IMR-90 (cell line): ENCODE results near the gene ARMC6. TPM values are rescaled to one million over a fixed set of nuclear protein-coding genes. Genes with fewer than 3 reads are reported as not detected.
A peak's percentile ranks its signal among the peaks of the same experiment; 100 is the strongest.

Experiments used
- ATAC-seq: fragments of 200-7000 bp; cut with Tn5 transposase; 2 replicates; pipeline ENCODE4 v1.9.1; 2020; ENCODE audit warnings: low read depth, mild to moderate bottlenecking, moderate library complexity
- BruUV-seq: library from RNA; stranded (reverse); fragments of 400-500 nt; replicated peaks from 2 replicates; lab custom pipeline; 2021; lab: Mats Ljungman, UMichigan
- CTCF ChIA-PET: fragments of 300-600 bp; formaldehyde crosslinking; extraction: SDS; loops from one replicate; lab custom pipeline; 2021; ENCODE audit warnings: antibody characterized with exemption; lab: Yijun Ruan, JAX
- POLR2A ChIA-PET: fragments of 300-600 bp; sonication (Branson Sonifier 250); formaldehyde crosslinking; loops from one replicate; lab custom pipeline; 2022; ENCODE audit warnings: antibody characterized with exemption; ENCODE audit not compliant: unreplicated experiment; lab: Charles Lee
- DNase-seq: peaks from one replicate; pipeline ENCODE4 v3.0.0; 2013
- H2AFZ ChIP-seq: replicated peaks from 2 replicates; pipeline ENCODE3; 2013; ENCODE audit warnings: low read length, mild to moderate bottlenecking; ENCODE audit not compliant: poor library complexity
- H2AK5ac ChIP-seq: 2 replicates; pipeline ENCODE4 v1.6.1; 2013; ENCODE audit warnings: low read depth, low read length, inconsistent platforms
- H2AK9ac ChIP-seq: replicated peaks from 2 replicates; pipeline ENCODE3; 2013; ENCODE audit warnings: mild to moderate bottlenecking, low read depth, low read length, moderate library complexity; ENCODE audit not compliant: poor library complexity
- H2BK120ac ChIP-seq: 2 replicates; pipeline ENCODE4 v1.6.1; 2013; ENCODE audit warnings: low read depth, low read length, inconsistent platforms
- H2BK15ac ChIP-seq: 3 replicates; pipeline ENCODE4 v1.6.1; 2013; ENCODE audit warnings: low read depth, low read length, inconsistent platforms
- H2BK20ac ChIP-seq: 2 replicates; pipeline ENCODE4 v1.6.1; 2013; ENCODE audit warnings: low read depth, mild to moderate bottlenecking, inconsistent platforms, low read length, moderate library complexity
- H2BK5ac ChIP-seq: 2 replicates; pipeline ENCODE4 v1.6.1; 2013; ENCODE audit warnings: mild to moderate bottlenecking, low read depth, low read length, inconsistent platforms; ENCODE audit not compliant: poor library complexity, severe bottlenecking
- H3K14ac ChIP-seq: replicated peaks from 2 replicates; pipeline ENCODE4 v1.6.1; 2013; ENCODE audit warnings: low read depth, low read length, inconsistent platforms
- H3K18ac ChIP-seq: 2 replicates; pipeline ENCODE4 v1.6.1; 2013; ENCODE audit warnings: low read depth, low read length, control low read depth
- H3K23ac ChIP-seq: 2 replicates; pipeline ENCODE4 v1.6.1; 2013; ENCODE audit warnings: low read depth, low read length, inconsistent platforms
- H3K27ac ChIP-seq: 2 replicates; pipeline ENCODE4 v1.5.1; 2013; ENCODE audit warnings: mild to moderate bottlenecking, control low read depth, low read length; ENCODE audit not compliant: insufficient read depth
- H3K27me3 ChIP-seq: 2 replicates; pipeline ENCODE4 v1.6.1; 2013; ENCODE audit warnings: low read length; ENCODE audit not compliant: control insufficient read depth, insufficient read depth
- H3K36me3 ChIP-seq: 2 replicates; pipeline ENCODE4 v1.6.1; 2013; ENCODE audit warnings: low read length, mixed read lengths; ENCODE audit not compliant: control insufficient read depth, insufficient read depth
- H3K4ac ChIP-seq: 2 replicates; pipeline ENCODE4 v1.6.1; 2013; ENCODE audit warnings: low read depth, low read length, inconsistent platforms
- H3K4me1 ChIP-seq: 2 replicates; pipeline ENCODE4 v1.6.1; 2013; ENCODE audit warnings: low read length, mixed read lengths; ENCODE audit not compliant: control insufficient read depth, insufficient read depth
- H3K4me2 ChIP-seq: 2 replicates; pipeline ENCODE4 v1.6.1; 2013; ENCODE audit warnings: low read depth, mild to moderate bottlenecking, control low read depth, low read length, moderate library complexity
- H3K4me3 ChIP-seq: 2 replicates; pipeline ENCODE4 v1.5.1; 2013; ENCODE audit warnings: low read depth, mild to moderate bottlenecking, control low read depth, low read length, moderate library complexity; ENCODE audit not compliant: insufficient read depth
- H3K56ac ChIP-seq: 2 replicates; pipeline ENCODE4 v1.6.1; 2013; ENCODE audit warnings: low read length, inconsistent platforms; ENCODE audit not compliant: insufficient read depth; ENCODE audit errors: extremely low read depth
- H3K79me1 ChIP-seq, 2 experiments: 2 replicates each; pipeline ENCODE4 v1.6.1; 2013; ENCODE audit warnings: low read length in 2 of 2, inconsistent platforms in 1 of 2, low read depth in 1 of 2
- H3K9ac ChIP-seq: 2 replicates; pipeline ENCODE4 v1.6.1; 2013; ENCODE audit warnings: low read depth, low read length, control low read depth
- H3K9me1 ChIP-seq: 2 replicates; pipeline ENCODE4 v1.6.1; 2013; ENCODE audit warnings: low read length, inconsistent platforms; ENCODE audit not compliant: insufficient read depth
- H3K9me3 ChIP-seq: 2 replicates; pipeline ENCODE4 v1.6.1; 2013; ENCODE audit warnings: low read length; ENCODE audit not compliant: control insufficient read depth, insufficient read depth
- H4K20me1 ChIP-seq: 2 replicates; pipeline ENCODE4 v1.6.1; 2013; ENCODE audit warnings: low read length, inconsistent platforms; ENCODE audit not compliant: insufficient read depth
- H4K5ac ChIP-seq: 2 replicates; pipeline ENCODE4 v1.6.1; 2013; ENCODE audit warnings: mild to moderate bottlenecking, low read depth, low read length, control low read depth
- H4K8ac ChIP-seq, 2 experiments: 2 replicates each; pipeline ENCODE4 v1.6.1; 2013; ENCODE audit warnings: low read depth in 2 of 2, low read length in 2 of 2, control low read depth in 1 of 2, inconsistent platforms in 1 of 2
- H4K91ac ChIP-seq: 2 replicates; pipeline ENCODE4 v1.6.1; 2013; ENCODE audit warnings: low read depth, low read length, inconsistent platforms; ENCODE audit not compliant: insufficient read depth
- MAZ ChIP-seq: IDR thresholded peaks from 2 replicates; pipeline ENCODE4 v1.6.1; 2012; ENCODE audit warnings: low read depth, mild to moderate bottlenecking, low read length, improper control_type of control experiment, moderate library complexity, borderline replicate concordance
- SMC3 ChIP-seq: fragments of 150-350 bp; IDR thresholded peaks from 2 replicates; pipeline ENCODE4 v1.6.1; 2016; ENCODE audit warnings: low read depth, mild to moderate bottlenecking, antibody characterized with exemption, low read length, moderate library complexity
- WGBS, 2 experiments: methylation state at CpG; one replicate each; pipeline versions ENCODE4 v1.1.5 to v1.1.7; 2013; ENCODE audit warnings: missing lambda C conversion rate in 2 of 2; ENCODE audit not compliant: insufficient read length in 1 of 2; ENCODE audit errors: extremely low coverage in 2 of 2; 5-methylcytosine and 5-hydroxymethylcytosine counted together
- dilution Hi-C: fragments of 300-500 bp; cut with HindIII; formaldehyde crosslinking; loops from one replicate; pipeline ENCODE4 v1.14.3; 2018; ENCODE audit warnings: low sequenced_read_pairs; ENCODE audit not compliant: unreplicated experiment
- in situ Hi-C: fragments of 300-500 bp; cut with MboI; formaldehyde crosslinking; loops from 3 replicates; pipeline ENCODE4 v1.14.3; 2019; ENCODE audit warnings: low sequenced_read_pairs, inconsistent platforms, mixed read lengths
- intact Hi-C: fragments of 100-400 bp; cut with micrococcal nuclease; formaldehyde crosslinking; loops from 2 replicates; pipeline ENCODE4 v1.10.0; 2022
- polyA plus RNA-seq, 3 experiments: library from polyadenylated mRNA; depleted of rRNA; stranded (reverse); fragments of >200 nt; gene quantifications; 2 replicates each; pipeline ENCODE4 v1.2.3, GENCODE V29; 2012; ENCODE audit warnings: low replicate concordance in 1 of 3
- total RNA-seq: library from RNA; depleted of rRNA; stranded (reverse); fragments of >200 nt; gene quantifications from 2 replicates; pipeline ENCODE4 v1.2.3, GENCODE V29; 2012
- TF ChIP-seq, protein P1 (sequence below): fragments of 150-350 bp; IDR thresholded peaks from 2 replicates; pipeline ENCODE4 v1.6.1; 2017; ENCODE audit warnings: mild to moderate bottlenecking, antibody characterized with exemption, low read length, low read depth

Gene ARMC6
- total and polyA plus RNA-seq, 2 of the 4 experiments (the other 2 are of a cell fraction): 41.5 to 52.7 TPM

GRCh38 chr19:19059018-19059836 is 25.8 kb downstream of the ARMC6 start:
- CTCF ChIA-PET: no interaction called here
- Histone ChIP-seq H2BK5ac (no peak overlapping the region), H4K8ac (no peak overlapping the region), H3K79me1 (peaks cover 0 to 9% of the 10 kb centered on the region in 2 experiments; a peak in 2 of 4 replicates), H2AK5ac (no peak overlapping the region), H3K18ac (no peak overlapping the region), H3K56ac (no peak overlapping the region), H2BK15ac (no peak overlapping the region), H3K4me2 (no peak overlapping the region), H3K9me3 (no peaks in the 10 kb centered on the region), H3K9ac (no peak overlapping the region), H4K5ac (no peak overlapping the region), H2AFZ (no peak overlapping the region), H2BK120ac (no peak overlapping the region), H3K14ac (no peak overlapping the region), H3K36me3 (peaks cover 36% of the 10 kb centered on the region), H2BK20ac (no peak overlapping the region), H4K20me1 (0 out of 2 replicates have a peak, but pooled peaks cover 6% of the 10 kb centered on the region), H2AK9ac (peak overlapping the region; percentile 32), H3K4me3 (no peak overlapping the region), H3K9me1 (peaks cover 13% of the 10 kb centered on the region), H3K4me1 (peaks cover 7% of the 10 kb centered on the region), H4K91ac (no peak overlapping the region), H3K4ac (no peak overlapping the region), H3K27me3 (no peaks in the 10 kb centered on the region), H3K23ac (no peak overlapping the region), H3K27ac (no peak overlapping the region)
- POLR2A ChIA-PET: no interaction called here
- no peak for DNase-seq
- BruUV-seq: no TSS peak
- in situ Hi-C loops (no loop called here), intact Hi-C loops (no loop called here), dilution Hi-C loops (no loop called here)
- TF ChIP-seq, protein P1, sequence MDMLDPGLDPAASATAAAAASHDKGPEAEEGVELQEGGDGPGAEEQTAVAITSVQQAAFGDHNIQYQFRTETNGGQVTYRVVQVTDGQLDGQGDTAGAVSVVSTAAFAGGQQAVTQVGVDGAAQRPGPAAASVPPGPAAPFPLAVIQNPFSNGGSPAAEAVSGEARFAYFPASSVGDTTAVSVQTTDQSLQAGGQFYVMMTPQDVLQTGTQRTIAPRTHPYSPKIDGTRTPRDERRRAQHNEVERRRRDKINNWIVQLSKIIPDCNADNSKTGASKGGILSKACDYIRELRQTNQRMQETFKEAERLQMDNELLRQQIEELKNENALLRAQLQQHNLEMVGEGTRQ: no peak
- TF ChIP-seq SMC3 (no peak), MAZ (no peak)
- WGBS, 2 experiments: 83% methylated on average over 10 of the region's 17 CpGs; no CpG with 5 or more reads in 1 of the 2 experiments
- no peak for ATAC-seq
